Measurements from ENCODE around the gene STIP1. TPM values are rescaled to one million over a fixed set of nuclear protein-coding genes. Genes with fewer than 3 reads are reported as not detected.

Gene STIP1
- total RNA-seq, 4 donors from 2014 or later, result 67.5 to 86.0 (median 78.3) TPM

GRCh38 chr11:64219755-64220154 lies 33.8 kb downstream of the STIP1 start:
- WGBS, 2 donors, result 87% methylated on average over 8 to 10 of the region's 10 CpGs
- intact Hi-C loops (cut with DNase I; ENCODE audit: low total_unique reads), result no loop called here
- H3K4me3 ChIP-seq (ENCODE audit: low read depth, poor library complexity, severe bottlenecking), result no peak overlapping the region
- no peak for DNase-seq (ENCODE audit: low spot score in 2 of 2)
- TF ChIP-seq CTCF (IDR thresholded peaks at IDR 0.05), result no peak

GRCh38 chr11:64220271-64220670 lies 34.3 kb downstream of the STIP1 start:
- WGBS, 2 donors, result 83 to 88% methylated on average over 15 to 17 of the region's 17 CpGs

GRCh38 chr11:64220798-64221197 lies 34.8 kb downstream of the STIP1 start:
- TF ChIP-seq CTCF (IDR thresholded peaks at IDR 0.05) (no peak), POLR2A (IDR thresholded peaks at IDR 0.05) (no peak)
- H3K4me3 ChIP-seq (ENCODE audit: low read depth, poor library complexity, severe bottlenecking), result no peak overlapping the region
- WGBS, 2 donors, result 88 to 96% methylated on average over 9 to 10 of the region's 14 CpGs
- intact Hi-C loops (cut with DNase I; ENCODE audit: low total_unique reads), result no loop called here
- no peak for DNase-seq (ENCODE audit: low spot score in 2 of 2)

More at GRCh38 chr11:64220271-64220670, 34.3 kb downstream of the STIP1 start:
- H3K4me3 ChIP-seq (ENCODE audit: low read depth, poor library complexity, severe bottlenecking), result no peak overlapping the region
- TF ChIP-seq CTCF (IDR thresholded peaks at IDR 0.05), result no peak
- no peak for TF ChIP-seq POLR2A (IDR thresholded peaks at IDR 0.05)
- DNase-seq (ENCODE audit: low spot score in 2 of 2), result no peak
- intact Hi-C loops (cut with DNase I; ENCODE audit: low total_unique reads), result no loop called here

- TF ChIP-seq POLR2A (IDR thresholded peaks at IDR 0.05), result no peak
- no peak for TF ChIP-seq CTCF (IDR thresholded peaks at IDR 0.05)
- DNase-seq (ENCODE audit: low spot score in 2 of 2), result no peak
- 41 to 48% methylated on average over 9 of the region's 9 CpGs for WGBS, 2 donors
- no peak overlapping the region for H3K4me3 ChIP-seq (ENCODE audit: low read depth, poor library complexity, severe bottlenecking)
- intact Hi-C loops (cut with DNase I; ENCODE audit: low total_unique reads), result no loop called here
These were observed 36.7 kb downstream of the STIP1 start for GRCh38 chr11:64222651-64223000.

- no peak overlapping the region for H3K4me3 ChIP-seq (ENCODE audit: low read depth, poor library complexity, severe bottlenecking)
- intact Hi-C loops (cut with DNase I; ENCODE audit: low total_unique reads), result no loop called here
- whole genome bisulfite sequencing, 2 donors, result 55 to 68% methylated on average over 22 to 24 of the region's 24 CpGs
- no peak for TF ChIP-seq POLR2A (IDR thresholded peaks at IDR 0.05)
- no peak for TF ChIP-seq CTCF (IDR thresholded peaks at IDR 0.05)
- DNase-seq (ENCODE audit: low spot score in 2 of 2), result peak in 1 of 2 donors; percentile 85
These were observed 37.2 kb downstream of the STIP1 start for GRCh38 chr11:64223001-64223651.

Measured in lower leg skin (tissue), 4 donors.